AG04449 (cell line): Measurements from ENCODE around the gene FAM43A.

Experiments used
- CTCF ChIA-PET: fragments of 350-600 bp; formaldehyde crosslinking; extraction: SDS; loops from one replicate; lab custom pipeline; 2021; ENCODE audit warnings: antibody characterized with exemption; lab: Yijun Ruan, JAX
- POLR2A ChIA-PET: fragments of 400-600, 350-600 bp; formaldehyde crosslinking; extraction: SDS; loops from one replicate; lab custom pipeline; 2020; ENCODE audit warnings: antibody characterized with exemption, inconsistent platforms; lab: Yijun Ruan, JAX
- DNase-seq: peaks from one replicate; pipeline ENCODE4 v3.0.0-alpha.2; 2010; ENCODE audit warnings: low read depth, low spot score
- H3K4me3 ChIP-seq: 2 replicates; pipeline ENCODE4 v1.5.1; 2011; ENCODE audit warnings: low read depth, mild to moderate bottlenecking, control low read depth, low read length
- TF ChIP-seq, protein P1 (sequence below): IDR thresholded peaks from one replicate; pipeline ENCODE4 v1.5.1; 2011; ENCODE audit warnings: mild to moderate bottlenecking, moderate library complexity, low read length, control low read depth, inconsistent platforms; ENCODE audit not compliant: insufficient read depth; ENCODE audit errors: missing control alignments

Gene FAM43A

DNA sequence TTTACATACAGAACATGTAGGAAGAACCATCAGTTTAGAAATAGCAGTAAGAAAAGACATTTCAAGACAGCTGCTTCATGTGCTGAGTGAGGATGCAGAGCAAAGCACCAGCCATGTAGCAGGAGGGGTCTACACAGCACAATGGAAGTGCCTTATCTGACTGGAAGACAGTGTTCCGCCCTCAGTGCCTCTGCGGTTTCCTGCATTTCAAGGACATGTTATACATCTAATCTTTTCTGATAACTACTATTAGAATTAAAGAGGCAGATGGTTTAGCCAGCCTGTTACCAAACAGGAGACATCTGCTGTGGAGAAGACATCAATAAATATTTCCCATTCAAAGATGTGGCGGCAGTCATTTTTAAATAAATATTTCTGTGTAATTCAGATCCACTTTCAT, 24.3 kb upstream of the FAM43A start:
- H3K4me3 ChIP-seq = no peak overlapping the region
- ChIA-PET CTCF (interaction anchor here (0.9 to 7.6 kb wide), 3 partner anchors 9 to 446 kb away, joined by 4 to 62 read pairs (median 4); partner anchors contain the start of gene LSG1), POLR2A (no interaction called here)
- DNase-seq = no peak
- TF ChIP-seq, protein P1, sequence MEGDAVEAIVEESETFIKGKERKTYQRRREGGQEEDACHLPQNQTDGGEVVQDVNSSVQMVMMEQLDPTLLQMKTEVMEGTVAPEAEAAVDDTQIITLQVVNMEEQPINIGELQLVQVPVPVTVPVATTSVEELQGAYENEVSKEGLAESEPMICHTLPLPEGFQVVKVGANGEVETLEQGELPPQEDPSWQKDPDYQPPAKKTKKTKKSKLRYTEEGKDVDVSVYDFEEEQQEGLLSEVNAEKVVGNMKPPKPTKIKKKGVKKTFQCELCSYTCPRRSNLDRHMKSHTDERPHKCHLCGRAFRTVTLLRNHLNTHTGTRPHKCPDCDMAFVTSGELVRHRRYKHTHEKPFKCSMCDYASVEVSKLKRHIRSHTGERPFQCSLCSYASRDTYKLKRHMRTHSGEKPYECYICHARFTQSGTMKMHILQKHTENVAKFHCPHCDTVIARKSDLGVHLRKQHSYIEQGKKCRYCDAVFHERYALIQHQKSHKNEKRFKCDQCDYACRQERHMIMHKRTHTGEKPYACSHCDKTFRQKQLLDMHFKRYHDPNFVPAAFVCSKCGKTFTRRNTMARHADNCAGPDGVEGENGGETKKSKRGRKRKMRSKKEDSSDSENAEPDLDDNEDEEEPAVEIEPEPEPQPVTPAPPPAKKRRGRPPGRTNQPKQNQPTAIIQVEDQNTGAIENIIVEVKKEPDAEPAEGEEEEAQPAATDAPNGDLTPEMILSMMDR = no peak

DNA sequence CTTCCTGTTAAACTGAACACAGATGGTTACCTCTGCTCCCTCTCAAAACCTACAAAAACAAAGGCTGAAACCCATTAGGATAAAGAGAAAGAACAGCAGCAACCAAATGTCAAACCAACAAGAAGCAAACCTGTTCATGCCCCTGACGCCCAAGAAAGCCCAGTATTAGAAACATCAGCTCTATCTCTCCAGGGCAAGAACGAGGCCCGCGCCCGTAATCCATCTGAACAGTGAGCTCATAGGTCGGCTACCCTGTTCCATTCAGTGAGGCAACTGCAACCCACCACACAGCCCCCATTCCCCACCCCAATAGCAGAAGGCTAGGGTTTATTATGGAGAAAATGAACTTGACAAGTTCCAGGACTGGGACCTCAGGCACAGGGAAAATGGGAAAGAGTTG, 23.7 kb upstream of the FAM43A start:
- no peak overlapping the region for H3K4me3 ChIP-seq
- TF ChIP-seq, protein P1 = no peak
- DNase-seq = no peak
- ChIA-PET CTCF (interaction anchor here (1.1 to 7.6 kb wide), 2 partner anchors 9 to 445 kb away, joined by 4 to 62 read pairs; partner anchors contain the start of gene LSG1), POLR2A (no interaction called here)

DNA sequence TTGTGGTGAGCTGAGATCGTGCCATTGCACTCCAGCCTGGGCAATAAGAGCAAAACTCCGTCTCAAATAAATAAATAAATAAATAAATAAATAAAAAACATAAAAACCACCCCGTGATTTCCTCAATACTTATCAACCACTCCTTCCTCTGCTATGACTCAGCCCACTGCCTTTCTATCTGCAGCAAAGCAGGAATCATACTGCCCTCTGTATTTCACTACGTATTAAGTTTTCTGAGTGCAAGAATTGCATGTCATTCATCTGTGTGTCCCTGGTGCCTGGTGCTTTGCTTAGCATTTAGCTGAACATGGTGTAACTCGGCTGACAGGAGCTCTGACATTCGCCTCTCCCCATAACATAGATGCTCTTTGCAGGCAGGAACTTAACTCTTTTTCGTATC, 20.8 kb upstream of the FAM43A start:
- DNase-seq = no peak
- TF ChIP-seq, protein P1 = no peak
- POLR2A ChIA-PET = no interaction called here
- CTCF ChIA-PET = interaction anchor here (2.2 kb wide), 1 partner anchor 18 kb away, joined by 10 read pairs; no protein-coding TSS in a partner anchor
- no peak overlapping the region for H3K4me3 ChIP-seq

DNA sequence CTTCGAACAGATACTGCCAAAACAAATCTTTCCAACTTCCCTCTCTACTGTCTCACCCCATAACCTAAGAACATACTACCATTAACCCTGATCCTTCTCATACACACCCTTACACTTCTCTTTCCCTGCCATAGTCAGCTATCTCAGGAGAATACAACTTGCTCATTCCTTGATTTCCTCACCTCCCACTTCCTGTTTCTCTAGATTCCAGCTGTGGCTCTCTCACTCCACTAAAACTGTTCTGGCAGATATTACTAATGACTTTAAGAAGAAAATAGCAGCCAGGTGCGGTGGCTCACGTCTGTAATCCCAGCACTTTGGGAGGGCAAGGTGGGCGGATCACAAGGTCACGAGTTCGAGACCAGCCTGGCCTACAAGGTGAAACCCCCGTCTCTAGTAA, 18.3 kb upstream of the FAM43A start:
- TF ChIP-seq, protein P1 = no peak
- no peak overlapping the region for H3K4me3 ChIP-seq
- ChIA-PET POLR2A (no interaction called here), CTCF (interaction anchor here (1.4 to 2.2 kb wide), 4 partner anchors 15 to 594 kb away, joined by 3 to 11 read pairs (median 5); no protein-coding TSS in a partner anchor)
- DNase-seq = no peak

- CTCF ChIA-PET = interaction anchor here (0.7 to 6.9 kb wide), 38 partner anchors 12 to 851 kb away, joined by 3 to 147 read pairs (median 6); partner anchors contain the start of genes FAM43A, TMEM44 and XXYLT1
- peak overlapping the region; percentile 89 for H3K4me3 ChIP-seq
- POLR2A ChIA-PET = interaction anchor here (0.6 to 3.2 kb wide), 5 partner anchors 11 to 599 kb away, joined by 3 to 25 read pairs (median 4); partner anchors contain the start of genes FAM43A and XXYLT1
- no peak for DNase-seq
- TF ChIP-seq, protein P1 = peak; percentile 43
Observed at GRCh38 chr3:194671511-194671899, 14.2 kb upstream of the FAM43A start.

GRCh38 chr3:194671900-194672808, 13.5 kb upstream of the FAM43A start, which contains the start of gene LSG1:
TSS of gene LSG1 (minus strand) at chr3:194672191. CDS start at chr3:194672162, 29 bp downstream.
- peak within 1 kb of the TSS; percentile 89 for H3K4me3 ChIP-seq
- ChIA-PET POLR2A (interaction anchor here (0.6 to 3.2 kb wide), 6 partner anchors 10 to 869 kb away, joined by 3 to 25 read pairs (median 4); partner anchors contain the start of genes FAM43A and XXYLT1), CTCF (interaction anchor here (0.7 to 6.9 kb wide), 35 partner anchors 13 to 851 kb away, joined by 3 to 147 read pairs (median 7); partner anchors contain the start of genes FAM43A, TMEM44 and XXYLT1)
- TF ChIP-seq, protein P1 = no peak
- DNase-seq = peak; percentile 71
